Calu3 (cell line): Measurements from ENCODE around the gene TMEM108. TPM values are rescaled to one million over a fixed set of nuclear protein-coding genes. Genes with fewer than 3 reads are reported as not detected.

Source experiments
- BruUV-seq: library from RNA; stranded (reverse); fragments of 400-500 nt; replicated peaks from 2 replicates; lab custom pipeline; 2021; lab: Mats Ljungman, UMichigan
- CTCF ChIA-PET: fragments of 300-600 bp; sonication (Branson Sonifier 250); formaldehyde crosslinking; loops from one replicate; lab custom pipeline; 2022; ENCODE audit warnings: antibody characterized with exemption; lab: Charles Lee
- DNase-seq: peaks from one replicate; pipeline ENCODE4 v3.0.0; 2022
- H3K27ac Mint-ChIP-seq: one replicate; pipeline ENCODE4 v1.8.0; 2022; ENCODE audit warnings: mixed read lengths; ENCODE audit not compliant: unreplicated experiment
- H3K27me3 Mint-ChIP-seq: one replicate; pipeline ENCODE4 v1.8.0; 2022; ENCODE audit warnings: mixed read lengths; ENCODE audit not compliant: unreplicated experiment
- H3K36me3 Mint-ChIP-seq: one replicate; pipeline ENCODE4 v1.8.0; 2022; ENCODE audit warnings: mild to moderate bottlenecking, moderate library complexity, mixed read lengths; ENCODE audit not compliant: insufficient read depth, unreplicated experiment
- H3K4me1 Mint-ChIP-seq: one replicate; pipeline ENCODE4 v1.8.0; 2022; ENCODE audit warnings: mild to moderate bottlenecking, low read depth, mixed read lengths; ENCODE audit not compliant: unreplicated experiment
- H3K4me3 Mint-ChIP-seq: one replicate; pipeline ENCODE4 v1.8.0; 2022; ENCODE audit warnings: mild to moderate bottlenecking, low read depth, moderate library complexity, mixed read lengths; ENCODE audit not compliant: unreplicated experiment
- H3K9me3 Mint-ChIP-seq: one replicate; pipeline ENCODE4 v1.8.0; 2022; ENCODE audit warnings: low read depth, mixed read lengths; ENCODE audit not compliant: unreplicated experiment
- CTCF ChIP-seq: fragments of 200-600 bp; IDR thresholded peaks from one replicate; pipeline ENCODE4 v1.8.0; 2022; ENCODE audit warnings: antibody characterized with exemption; ENCODE audit not compliant: unreplicated experiment
- intact Hi-C: fragments of 100-400 bp; cut with micrococcal nuclease; formaldehyde crosslinking; loops from one replicate; pipeline ENCODE4 v1.10.0; 2022; ENCODE audit not compliant: unreplicated experiment
- total RNA-seq: library from RNA; stranded (reverse); gene quantifications from 2 replicates; pipeline ENCODE4 v1.2.3, GENCODE V29; 2022

TMEM108 gene
- total RNA-seq, 1 experiment from 2014 or later, result not detected

- no peaks in the 10 kb centered on the region for H3K36me3 Mint-ChIP-seq
- H3K4me3 Mint-ChIP-seq, result no peak overlapping the region
- H3K27me3 Mint-ChIP-seq, result peaks cover 34% of the 10 kb centered on the region
- H3K4me1 Mint-ChIP-seq, result peaks cover 8% of the 10 kb centered on the region
- CTCF ChIA-PET, result interaction anchor here (0.6 to 1.6 kb wide), 2 partner anchors 11 to 89 kb away, joined by 3 to 4 read pairs; no protein-coding TSS in a partner anchor
- intact Hi-C loops, result no loop called here
- H3K27ac Mint-ChIP-seq, result no peak overlapping the region
- DNase-seq, result no peak
- BruUV-seq, result no TSS peak
- no peak for TF ChIP-seq CTCF
- no peaks in the 10 kb centered on the region for H3K9me3 Mint-ChIP-seq
Measured at GRCh38 chr3:133125171-133125570, 87.0 kb downstream of the TMEM108 start.

- no peak overlapping the region for H3K4me3 Mint-ChIP-seq
- CTCF ChIA-PET, result interaction anchor here (0.7 kb wide), 1 partner anchor 33 kb away, joined by 4 read pairs; no protein-coding TSS in a partner anchor
- H3K4me1 Mint-ChIP-seq, result peaks cover 8% of the 10 kb centered on the region
- no peaks in the 10 kb centered on the region for H3K36me3 Mint-ChIP-seq
- BruUV-seq, result no TSS peak
- TF ChIP-seq CTCF, result no peak
- H3K27ac Mint-ChIP-seq, result no peak overlapping the region
- H3K9me3 Mint-ChIP-seq, result no peaks in the 10 kb centered on the region
- peaks cover 29% of the 10 kb centered on the region for H3K27me3 Mint-ChIP-seq
- DNase-seq, result no peak
- intact Hi-C loops, result no loop called here
Measured at GRCh38 chr3:133125802-133126201, 87.6 kb downstream of the TMEM108 start.

GRCh38 chr3:133127381-133127780 lies 89.2 kb downstream of the TMEM108 start:
- CTCF ChIA-PET, result no interaction called here
- intact Hi-C loops, result no loop called here
- H3K9me3 Mint-ChIP-seq, result no peaks in the 10 kb centered on the region
- BruUV-seq, result no TSS peak
- TF ChIP-seq CTCF, result no peak
- peaks cover 22% of the 10 kb centered on the region for H3K27me3 Mint-ChIP-seq
- H3K4me3 Mint-ChIP-seq, result no peak overlapping the region
- H3K36me3 Mint-ChIP-seq, result no peaks in the 10 kb centered on the region
- H3K27ac Mint-ChIP-seq, result no peak overlapping the region
- peaks cover 8% of the 10 kb centered on the region for H3K4me1 Mint-ChIP-seq
- DNase-seq, result no peak

GRCh38 chr3:133130168-133130567 lies 92.0 kb downstream of the TMEM108 start:
- TF ChIP-seq CTCF, result no peak
- no peak overlapping the region for H3K27ac Mint-ChIP-seq
- H3K4me1 Mint-ChIP-seq, result peaks cover 8% of the 10 kb centered on the region
- no peaks in the 10 kb centered on the region for H3K36me3 Mint-ChIP-seq
- no TSS peak for BruUV-seq
- no peak for DNase-seq
- intact Hi-C loops, result no loop called here
- H3K4me3 Mint-ChIP-seq, result no peak overlapping the region
- peaks cover 27% of the 10 kb centered on the region for H3K27me3 Mint-ChIP-seq
- H3K9me3 Mint-ChIP-seq, result no peaks in the 10 kb centered on the region
- CTCF ChIA-PET, result no interaction called here
